Measurements from ENCODE around the gene PLA2G4E.

GRCh38 chr15:41955100-41955499 is 65.7 kb downstream of the PLA2G4E start:
- TF ChIP-seq REST (IDR thresholded peaks at IDR 0.05; ENCODE audit: low read depth) (no peak), MAX (IDR thresholded peaks at IDR 0.05) (no peak), ELF1 (IDR thresholded peaks at IDR 0.05; ENCODE audit: borderline replicate concordance, low read depth) (no peak), CTCF (IDR thresholded peaks at IDR 0.05 in 2 of 3, conservative IDR thresholded peaks at IDR 0.05 in 1 of 3; ENCODE audit: borderline replicate concordance in 1 of 3, insufficient read depth in 1 of 3, low read depth in 2 of 3, low read length in 2 of 3) (no peak), POLR2AphosphoS5 (IDR thresholded peaks at IDR 0.05; ENCODE audit: low read depth, low read length) (no peak), ZNF274 (IDR thresholded peaks at IDR 0.05; ENCODE audit: low read depth, low read length) (no peak), POLR2A (IDR thresholded peaks at IDR 0.05; ENCODE audit: borderline replicate concordance, extremely low read depth, insufficient read depth, insufficient read length) (no peak)

All from HCT116 (cell line).